Upper lobe of left lung (tissue), 4 donors: ENCODE measurements around the gene SH2B3.

ENCODE experiments used
- CTCF ChIP-seq, 6 experiments: fragments of 450-650 bp in 4 of 6; fragments of 200-600 bp in 2 of 6; sonication (generic) in 2 of 6; IDR thresholded peaks; one replicate each; pipeline ENCODE4 v1.5.1; 2016 to 2019; ENCODE audit warnings: antibody characterized with exemption in 6 of 6
- POLR2AphosphoS5 ChIP-seq, 2 donors: sonication (generic); formaldehyde crosslinking; IDR thresholded peaks; one replicate each; pipeline ENCODE4 v1.5.1; 2017; ENCODE audit warnings: antibody characterized with exemption in 2 of 2

GRCh38 chr12:111417784-111418593 is 12.3 kb downstream of the SH2B3 start:
- TF ChIP-seq CTCF (IDR thresholded peaks at IDR 0.05) (no peak), POLR2AphosphoS5 (IDR thresholded peaks at IDR 0.05) (no peak)
